ENCODE data around the gene SLX4IP. TPM values are rescaled to one million over a fixed set of nuclear protein-coding genes. Genes with fewer than 3 reads are reported as not detected.

The SLX4IP gene
- total RNA-seq, 1 experiment from 2014 or later, result 11.1 TPM

- Histone ChIP-seq H3K4me2 (ENCODE audit: low read length) (no peak overlapping the region), H3K27me3 (ENCODE audit: insufficient read depth, low read length) (no peaks in the 10 kb centered on the region), H3K9ac (ENCODE audit: low read length) (no peak overlapping the region), H3K27ac (ENCODE audit: low read depth, low read length) (no peak overlapping the region), H4K20me1 (ENCODE audit: insufficient read depth) (no peaks in the 10 kb centered on the region), H3K9me2 (ENCODE audit: insufficient read depth) (no peaks in the 10 kb centered on the region), H3K4me1 (ENCODE audit: control insufficient read depth in 1 of 2, insufficient read depth in 2 of 2, low read length in 2 of 2) (no peaks in the 10 kb centered on the region), H3K4me3 (replicated peaks in 1 of 2; ENCODE audit: low read depth in 1 of 2, low read length in 2 of 2) (no peak overlapping the region), H3K79me2 (ENCODE audit: insufficient read depth, low read length) (no peaks in the 10 kb centered on the region), H3K36me3 (ENCODE audit: control insufficient read depth in 1 of 2, insufficient read depth in 2 of 2, low read length in 2 of 2) (peaks cover 18 to 32% of the 10 kb centered on the region in 2 experiments; a peak in 3 of 4 replicates), H3K9me3 (ENCODE audit: control insufficient read depth in 1 of 2, insufficient read depth in 1 of 2, low read depth in 1 of 2, low read length in 2 of 2) (no peaks in the 10 kb centered on the region), H2AFZ (ENCODE audit: low read depth, low read length, poor library complexity, severe bottlenecking) (no peak overlapping the region)
- TF ChIP-seq SRF (IDR thresholded peaks at IDR 0.05; ENCODE audit: low read depth), result no peak
- TF ChIP-seq CEBPB (IDR thresholded peaks at IDR 0.05; ENCODE audit: low read depth), result no peak
- no peak for TF ChIP-seq FOSL1 (IDR thresholded peaks at IDR 0.05; ENCODE audit: low read depth)
- DNase-seq (ENCODE audit: low read depth, low spot score) (no peak), ATAC-seq (no peak)
- POLR2A ChIA-PET, result interaction anchor here (0.8 kb wide), 1 partner anchor 8 kb away, joined by 3 read pairs; no protein-coding TSS in a partner anchor
- intact Hi-C loops (cut with micrococcal nuclease), result no loop called here
- CTCF ChIA-PET, result no interaction called here
- no TSS peak for BruUV-seq (replicated peaks)
- RAD21 ChIA-PET (ENCODE audit: low non-redundant PET in 1 of 2, low total read pairs in 2 of 2, uncharacterized antibody in 2 of 2, unreplicated experiment in 2 of 2), result no interaction called here
Measured at GRCh38 chr20:10637031-10637559, 202.0 kb downstream of the SLX4IP start.

- Histone ChIP-seq H3K79me2 (ENCODE audit: insufficient read depth, low read length) (no peaks in the 10 kb centered on the region), H3K9me2 (ENCODE audit: insufficient read depth) (no peaks in the 10 kb centered on the region), H3K4me3 (replicated peaks in 1 of 2; ENCODE audit: low read depth in 1 of 2, low read length in 2 of 2) (no peak overlapping the region), H3K9ac (ENCODE audit: low read length) (no peak overlapping the region), H3K36me3 (ENCODE audit: control insufficient read depth in 1 of 2, insufficient read depth in 2 of 2, low read length in 2 of 2) (peaks cover 22 to 36% of the 10 kb centered on the region in 2 experiments; a peak in 3 of 4 replicates), H3K4me1 (ENCODE audit: control insufficient read depth in 1 of 2, insufficient read depth in 2 of 2, low read length in 2 of 2) (no peaks in the 10 kb centered on the region), H4K20me1 (ENCODE audit: insufficient read depth) (no peaks in the 10 kb centered on the region), H3K27me3 (ENCODE audit: insufficient read depth, low read length) (no peaks in the 10 kb centered on the region), H3K9me3 (ENCODE audit: control insufficient read depth in 1 of 2, insufficient read depth in 1 of 2, low read depth in 1 of 2, low read length in 2 of 2) (no peaks in the 10 kb centered on the region), H3K27ac (ENCODE audit: low read depth, low read length) (no peak overlapping the region), H2AFZ (ENCODE audit: low read depth, low read length, poor library complexity, severe bottlenecking) (no peak overlapping the region), H3K4me2 (ENCODE audit: low read length) (no peak overlapping the region)
- RAD21 ChIA-PET (ENCODE audit: low non-redundant PET in 1 of 2, low total read pairs in 2 of 2, uncharacterized antibody in 2 of 2, unreplicated experiment in 2 of 2), result no interaction called here
- TF ChIP-seq ZNF274 (IDR thresholded peaks at IDR 0.05; ENCODE audit: low read depth, low read length), result no peak
- TF ChIP-seq FOSL1 (IDR thresholded peaks at IDR 0.05; ENCODE audit: low read depth), result no peak
- no peak for TF ChIP-seq EGR1 (IDR thresholded peaks at IDR 0.05; ENCODE audit: low read depth)
- TF ChIP-seq YY1 (IDR thresholded peaks at IDR 0.05; ENCODE audit: extremely low read depth, insufficient replicate concordance, low read depth, low read length), result no peak
- no peak for TF ChIP-seq EZH2phosphoT487 (IDR thresholded peaks at IDR 0.05; ENCODE audit: borderline replicate concordance)
- TF ChIP-seq CEBPB (IDR thresholded peaks at IDR 0.05; ENCODE audit: low read depth), result no peak
- TF ChIP-seq ELF1 (IDR thresholded peaks at IDR 0.05; ENCODE audit: borderline replicate concordance, low read depth), result no peak
- TF ChIP-seq TCF7L2 (IDR thresholded peaks at IDR 0.05; ENCODE audit: borderline replicate concordance, extremely low read depth, insufficient read depth, insufficient read length), result no peak
- TF ChIP-seq POLR2A (IDR thresholded peaks at IDR 0.05; ENCODE audit: borderline replicate concordance, extremely low read depth, insufficient read depth, insufficient read length), result no peak
- TF ChIP-seq ZBTB33 (IDR thresholded peaks at IDR 0.05; ENCODE audit: extremely low read depth, insufficient replicate concordance, low read length), result no peak
- TF ChIP-seq, protein P1, sequence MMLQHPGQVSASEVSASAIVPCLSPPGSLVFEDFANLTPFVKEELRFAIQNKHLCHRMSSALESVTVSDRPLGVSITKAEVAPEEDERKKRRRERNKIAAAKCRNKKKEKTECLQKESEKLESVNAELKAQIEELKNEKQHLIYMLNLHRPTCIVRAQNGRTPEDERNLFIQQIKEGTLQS (IDR thresholded peaks at IDR 0.05), result no peak
- TF ChIP-seq SIN3A (IDR thresholded peaks at IDR 0.05; ENCODE audit: low read depth), result no peak
- no peak for TF ChIP-seq SRF (IDR thresholded peaks at IDR 0.05; ENCODE audit: low read depth)
- TF ChIP-seq POLR2AphosphoS5 (IDR thresholded peaks at IDR 0.05; ENCODE audit: low read depth, low read length), result no peak
- BruUV-seq (replicated peaks), result no TSS peak
- POLR2A ChIA-PET, result no interaction called here
- CTCF ChIA-PET, result interaction anchor here (0.8 kb wide), 1 partner anchor 13 kb away, joined by 3 read pairs; no protein-coding TSS in a partner anchor
- DNase-seq (ENCODE audit: low read depth, low spot score) (no peak), ATAC-seq (no peak)
- intact Hi-C loops (cut with micrococcal nuclease), result no loop called here
Measured at GRCh38 chr20:10637563-10637962, 202.5 kb downstream of the SLX4IP start.

Data from HCT116 (cell line).